Measurements from ENCODE around the gene PUM2.

- TF ChIP-seq CTCF (IDR thresholded peaks at IDR 0.05; ENCODE audit: low read length) (no peak), EZH2phosphoT487 (IDR thresholded peaks at IDR 0.05; ENCODE audit: low read length) (no peak), EZH2 (optimal IDR thresholded peaks at IDR 0.05; ENCODE audit: low read depth, low read length) (no peak)
Observed at GRCh38 chr2:20351555-20352229, 1.0 kb upstream of the PUM2 start.

Data from MM.1S (cell line).